ENCODE results near the gene MAP2K7.

Gene MAP2K7

DNA sequence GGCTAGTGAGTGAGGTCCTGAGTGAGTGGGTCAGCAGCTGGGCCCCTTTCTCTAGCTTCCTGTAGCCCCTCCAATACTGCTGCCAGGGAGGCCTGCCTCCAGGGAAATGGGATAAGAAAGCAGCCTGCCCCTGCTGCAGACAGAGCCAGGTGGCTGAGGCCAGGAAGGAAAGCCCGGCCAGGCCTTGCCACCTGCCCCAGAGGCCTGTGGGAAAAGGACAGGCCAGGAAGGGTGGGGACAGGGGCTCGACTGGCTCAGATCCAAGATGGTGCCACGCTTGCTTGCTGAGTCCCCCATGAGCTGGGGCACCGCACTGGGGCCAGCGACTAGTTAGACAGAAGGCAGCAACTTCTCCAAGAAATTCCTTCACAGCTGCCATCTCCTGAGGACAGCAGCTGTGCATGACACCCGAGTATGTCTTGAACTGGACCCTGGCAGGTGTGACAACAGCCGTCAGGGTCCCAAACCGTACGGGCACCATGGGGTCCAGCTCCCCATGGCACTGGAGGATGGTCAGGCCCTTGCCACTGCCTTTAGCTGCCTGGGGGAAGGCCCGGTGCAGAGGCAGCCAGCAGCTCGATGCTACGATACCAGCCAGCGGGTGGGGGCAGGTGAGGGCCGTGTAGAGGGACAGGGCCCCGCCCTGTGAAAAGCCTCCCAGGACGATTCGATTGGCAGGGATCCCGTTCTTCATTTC is 24.4 kb upstream of the MAP2K7 start:
- no peaks in the 10 kb centered on the region for H3K79me2 ChIP-seq (ENCODE audit: insufficient read depth, low read length)
- H3K27ac ChIP-seq (ENCODE audit: low read length): no peak overlapping the region
- H3K4me3 ChIP-seq (ENCODE audit: low read depth in 1 of 2, low read length in 2 of 2): no peak overlapping the region
- H3K27me3 ChIP-seq (ENCODE audit: insufficient read depth, low read length, poor library complexity): no peaks in the 10 kb centered on the region
- H2AFZ ChIP-seq (ENCODE audit: low read depth, low read length): no peak overlapping the region
- ATAC-seq (ENCODE audit: insufficient read depth, low read depth): no peak
- DNase-seq: no peak
- no peaks in the 10 kb centered on the region for H4K20me1 ChIP-seq (ENCODE audit: insufficient read depth, low read length)
- no peak overlapping the region for H3K9ac ChIP-seq (ENCODE audit: low read depth, low read length)
- H3K4me2 ChIP-seq (ENCODE audit: insufficient read depth, low read length): no peak overlapping the region
- TF ChIP-seq EZH2 (IDR thresholded peaks at IDR 0.05; ENCODE audit: borderline replicate concordance, low read depth, low read length, severe bottlenecking): no peak
- no peak for TF ChIP-seq CTCF (IDR thresholded peaks at IDR 0.05; ENCODE audit: borderline replicate concordance, extremely low read depth, low read length, poor library complexity, severe bottlenecking)
- no peaks in the 10 kb centered on the region for H3K36me3 ChIP-seq (ENCODE audit: insufficient read depth, low read length)
- no peaks in the 10 kb centered on the region for H3K9me3 ChIP-seq (ENCODE audit: insufficient read depth, low read length, severe bottlenecking)
- H3K4me1 ChIP-seq (ENCODE audit: insufficient read depth, low read length): peaks cover 9% of the 10 kb centered on the region

DNA sequence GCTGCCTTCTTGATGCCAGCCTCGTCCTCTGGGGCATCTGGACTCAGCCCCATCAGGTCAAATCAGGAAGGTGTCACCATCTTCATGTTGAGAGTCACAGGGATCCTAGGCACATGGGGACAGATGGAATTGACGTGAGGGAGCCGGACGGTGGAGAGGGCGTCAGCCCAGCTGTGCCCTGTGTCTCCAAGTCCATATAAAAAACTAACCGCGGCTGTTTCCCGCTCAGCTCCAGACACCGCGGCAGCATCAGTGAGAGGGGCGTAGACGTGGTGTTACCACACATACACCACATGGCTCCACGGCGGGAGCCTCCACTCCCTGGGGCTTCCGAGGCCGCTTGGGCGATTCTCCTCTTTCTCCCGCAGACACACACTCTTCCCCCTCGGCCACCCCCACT is 23.8 kb upstream of the MAP2K7 start:
- H3K9me3 ChIP-seq (ENCODE audit: insufficient read depth, low read length, severe bottlenecking): no peaks in the 10 kb centered on the region
- H3K27me3 ChIP-seq (ENCODE audit: insufficient read depth, low read length, poor library complexity): no peaks in the 10 kb centered on the region
- H3K9ac ChIP-seq (ENCODE audit: low read depth, low read length): no peak overlapping the region
- no peak for DNase-seq
- H2AFZ ChIP-seq (ENCODE audit: low read depth, low read length): no peak overlapping the region
- H4K20me1 ChIP-seq (ENCODE audit: insufficient read depth, low read length): no peaks in the 10 kb centered on the region
- no peak overlapping the region for H3K4me3 ChIP-seq (ENCODE audit: low read depth in 1 of 2, low read length in 2 of 2)
- H3K4me2 ChIP-seq (ENCODE audit: insufficient read depth, low read length): no peak overlapping the region
- peaks cover 4% of the 10 kb centered on the region for H3K4me1 ChIP-seq (ENCODE audit: insufficient read depth, low read length)
- H3K79me2 ChIP-seq (ENCODE audit: insufficient read depth, low read length): no peaks in the 10 kb centered on the region
- ATAC-seq (ENCODE audit: insufficient read depth, low read depth): no peak
- H3K27ac ChIP-seq (ENCODE audit: low read length): no peak overlapping the region
- no peaks in the 10 kb centered on the region for H3K36me3 ChIP-seq (ENCODE audit: insufficient read depth, low read length)
- TF ChIP-seq EZH2 (IDR thresholded peaks at IDR 0.05; ENCODE audit: borderline replicate concordance, low read depth, low read length, severe bottlenecking) (no peak), CTCF (IDR thresholded peaks at IDR 0.05; ENCODE audit: borderline replicate concordance, extremely low read depth, low read length, poor library complexity, severe bottlenecking) (no peak)

DNA sequence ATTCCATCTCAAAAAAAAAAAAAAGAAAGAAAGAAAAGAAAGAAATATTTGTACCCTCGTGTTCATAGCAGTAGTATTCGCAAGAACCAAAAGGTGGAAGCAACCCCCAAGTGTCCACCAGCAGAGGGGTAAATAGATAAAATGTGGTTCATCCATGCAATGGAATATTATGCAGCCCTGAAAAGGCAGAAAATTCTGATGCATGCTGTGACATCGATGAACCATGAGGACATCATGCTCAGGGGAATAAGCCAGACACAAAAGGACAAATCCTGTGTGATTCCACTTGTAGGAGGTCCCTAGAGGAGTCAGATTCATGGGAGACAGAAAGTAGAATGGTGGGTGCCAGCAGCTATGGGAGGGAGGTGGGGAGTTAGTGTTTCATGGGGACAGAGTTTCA is 21.8 kb upstream of the MAP2K7 start:
- Histone ChIP-seq H3K4me1 (ENCODE audit: insufficient read depth, low read length) (peaks cover 3% of the 10 kb centered on the region; the same call in 1 of the 2 replicates), H3K9ac (ENCODE audit: low read depth, low read length) (no peak overlapping the region), H4K20me1 (ENCODE audit: insufficient read depth, low read length) (no peaks in the 10 kb centered on the region), H3K36me3 (ENCODE audit: insufficient read depth, low read length) (no peaks in the 10 kb centered on the region), H3K4me3 (ENCODE audit: low read depth in 1 of 2, low read length in 2 of 2) (no peak overlapping the region), H3K27ac (ENCODE audit: low read length) (no peak overlapping the region), H3K79me2 (ENCODE audit: insufficient read depth, low read length) (no peaks in the 10 kb centered on the region), H3K9me3 (ENCODE audit: insufficient read depth, low read length, severe bottlenecking) (no peaks in the 10 kb centered on the region), H2AFZ (ENCODE audit: low read depth, low read length) (no peak overlapping the region), H3K4me2 (ENCODE audit: insufficient read depth, low read length) (no peak overlapping the region), H3K27me3 (ENCODE audit: insufficient read depth, low read length, poor library complexity) (no peaks in the 10 kb centered on the region)
- DNase-seq (no peak), ATAC-seq (ENCODE audit: insufficient read depth, low read depth) (no peak)
- TF ChIP-seq CTCF (IDR thresholded peaks at IDR 0.05; ENCODE audit: borderline replicate concordance, extremely low read depth, low read length, poor library complexity, severe bottlenecking): no peak
- TF ChIP-seq EZH2 (IDR thresholded peaks at IDR 0.05; ENCODE audit: borderline replicate concordance, low read depth, low read length, severe bottlenecking): no peak

All from DND-41 (cell line).